GM12878 (cell line): Measurements from ENCODE around the gene GGTA1.
"Not testable (repeated sequence)": the region's sequence is repeated elsewhere in the genome, so short reads cannot be mapped to it uniquely, and the experiment has no call there.

ENCODE experiments used
- EZH2 ChIP-seq: IDR thresholded peaks from 2 replicates; pipeline ENCODE4 v1.6.1; 2012; ENCODE audit warnings: low read depth, mild to moderate bottlenecking, control low read depth, inconsistent platforms, low read length, borderline replicate concordance; ENCODE audit not compliant: control insufficient read depth
- POLR2A ChIP-seq: IDR thresholded peaks from 2 replicates; pipeline ENCODE4 v1.6.1; 2011; ENCODE audit warnings: low read depth, mild to moderate bottlenecking, low read length

DNA sequence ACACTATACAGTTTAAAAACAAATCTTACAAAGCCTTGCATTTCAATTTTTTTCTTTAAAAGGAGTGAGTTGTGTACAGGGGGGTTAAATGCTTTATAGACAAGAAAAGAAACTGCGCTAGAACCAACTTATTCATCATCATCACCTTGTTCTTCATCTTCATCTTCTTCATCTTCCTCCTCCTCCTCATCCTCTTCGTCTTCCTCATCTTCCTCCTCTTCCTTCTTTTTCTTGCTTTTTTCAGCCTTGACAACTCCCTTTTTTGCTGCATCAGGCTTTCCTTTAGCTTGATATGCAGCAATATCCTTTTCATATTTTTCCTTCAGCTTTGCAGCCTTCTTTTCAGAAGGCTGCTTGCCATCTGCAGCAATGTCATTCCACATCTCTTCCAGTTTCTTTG lies 20.0 kb upstream of the GGTA1 start:
- TF ChIP-seq POLR2A, EZH2: not testable (repeated sequence)
